ENCODE measurements around the gene CDHR4.
"Not testable (repeated sequence)": the region's sequence is repeated elsewhere in the genome, so short reads cannot be mapped to it uniquely, and the experiment has no call there.

Gene CDHR4

GRCh38 chr3:49754536-49754935, 45.1 kb downstream of the CDHR4 start:
- Histone ChIP-seq H3K36me3 (ENCODE audit: control insufficient read depth, insufficient read depth, low read length) (no peaks in the 10 kb centered on the region; the same call in 1 of the 2 replicates), H3K27me3 (replicated peaks; ENCODE audit: control insufficient read depth, insufficient read depth, low read length) (no peaks in the 10 kb centered on the region), H3K4me3 (replicated peaks; ENCODE audit: low read depth, low read length) (no peak overlapping the region)
- TF ChIP-seq, protein P1, sequence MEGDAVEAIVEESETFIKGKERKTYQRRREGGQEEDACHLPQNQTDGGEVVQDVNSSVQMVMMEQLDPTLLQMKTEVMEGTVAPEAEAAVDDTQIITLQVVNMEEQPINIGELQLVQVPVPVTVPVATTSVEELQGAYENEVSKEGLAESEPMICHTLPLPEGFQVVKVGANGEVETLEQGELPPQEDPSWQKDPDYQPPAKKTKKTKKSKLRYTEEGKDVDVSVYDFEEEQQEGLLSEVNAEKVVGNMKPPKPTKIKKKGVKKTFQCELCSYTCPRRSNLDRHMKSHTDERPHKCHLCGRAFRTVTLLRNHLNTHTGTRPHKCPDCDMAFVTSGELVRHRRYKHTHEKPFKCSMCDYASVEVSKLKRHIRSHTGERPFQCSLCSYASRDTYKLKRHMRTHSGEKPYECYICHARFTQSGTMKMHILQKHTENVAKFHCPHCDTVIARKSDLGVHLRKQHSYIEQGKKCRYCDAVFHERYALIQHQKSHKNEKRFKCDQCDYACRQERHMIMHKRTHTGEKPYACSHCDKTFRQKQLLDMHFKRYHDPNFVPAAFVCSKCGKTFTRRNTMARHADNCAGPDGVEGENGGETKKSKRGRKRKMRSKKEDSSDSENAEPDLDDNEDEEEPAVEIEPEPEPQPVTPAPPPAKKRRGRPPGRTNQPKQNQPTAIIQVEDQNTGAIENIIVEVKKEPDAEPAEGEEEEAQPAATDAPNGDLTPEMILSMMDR (IDR thresholded peaks at IDR 0.05; ENCODE audit: insufficient read depth, low read length, poor library complexity, severe bottlenecking) = no peak
- DNase-seq (ENCODE audit: extremely low read depth, insufficient read length) = no peak

GRCh38 chr3:49751501-49751900, 48.2 kb downstream of the CDHR4 start:
- DNase-seq (ENCODE audit: extremely low read depth, insufficient read length) = no peak
- TF ChIP-seq, protein P1 (IDR thresholded peaks at IDR 0.05; ENCODE audit: insufficient read depth, low read length, poor library complexity, severe bottlenecking) = no peak
- Histone ChIP-seq H3K27me3 (replicated peaks; ENCODE audit: control insufficient read depth, insufficient read depth, low read length) (no peaks in the 10 kb centered on the region), H3K36me3 (ENCODE audit: control insufficient read depth, insufficient read depth, low read length) (peaks cover 6% of the 10 kb centered on the region), H3K4me3 (replicated peaks; ENCODE audit: low read depth, low read length) (no peak overlapping the region)

DNA sequence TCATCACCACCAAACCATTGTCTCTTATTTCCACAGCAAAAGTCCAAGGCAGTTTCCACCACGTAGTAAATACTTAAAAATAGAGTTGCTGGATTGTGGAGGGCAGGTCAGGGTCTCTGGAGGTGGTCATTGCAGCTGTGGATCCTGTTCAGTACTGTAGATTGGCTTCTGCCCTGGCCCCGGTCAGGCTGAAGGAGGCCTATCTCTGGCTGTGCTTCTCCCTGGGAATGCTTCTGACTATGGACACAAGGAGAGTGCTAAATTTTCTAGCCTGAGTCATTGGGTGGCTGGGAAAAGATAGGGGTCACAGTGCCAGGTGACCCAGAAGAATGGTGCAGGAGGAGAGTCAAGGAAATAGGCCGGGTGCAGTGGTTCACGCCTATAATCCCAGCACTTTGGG, 49.6 kb downstream of the CDHR4 start:
- TF ChIP-seq, protein P1 (IDR thresholded peaks at IDR 0.05; ENCODE audit: insufficient read depth, low read length, poor library complexity, severe bottlenecking) = no peak
- peaks cover 6% of the 10 kb centered on the region for H3K36me3 ChIP-seq (ENCODE audit: control insufficient read depth, insufficient read depth, low read length)
- H3K27me3 ChIP-seq (replicated peaks; ENCODE audit: control insufficient read depth, insufficient read depth, low read length) = no peaks in the 10 kb centered on the region
- no peak overlapping the region for H3K4me3 ChIP-seq (replicated peaks; ENCODE audit: low read depth, low read length)
- no peak for DNase-seq (ENCODE audit: extremely low read depth, insufficient read length)

DNA sequence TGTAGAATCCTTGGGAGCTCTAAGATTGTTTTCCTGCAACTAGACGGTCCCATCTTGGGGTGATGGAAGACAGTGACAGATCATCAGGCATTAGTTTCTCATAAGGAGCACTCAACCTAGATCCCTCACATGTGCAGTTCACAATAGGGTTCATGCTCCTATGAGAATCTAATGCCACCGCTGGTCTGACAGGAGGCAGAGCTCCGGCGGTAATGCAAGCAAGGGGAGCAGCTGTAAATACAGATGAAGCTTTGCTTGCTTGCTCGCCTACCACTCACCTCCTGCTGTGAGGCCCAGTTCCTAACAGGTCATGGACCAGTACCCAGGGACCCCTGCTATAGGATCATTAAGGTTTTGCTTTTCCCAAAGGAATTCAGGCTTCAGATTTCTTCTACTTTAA, 50.8 kb downstream of the CDHR4 start:
- not testable (repeated sequence) for H3K27me3 ChIP-seq (replicated peaks; ENCODE audit: control insufficient read depth, insufficient read depth, low read length); DNase-seq (ENCODE audit: extremely low read depth, insufficient read length); H3K4me3 ChIP-seq (replicated peaks; ENCODE audit: low read depth, low read length); H3K36me3 ChIP-seq (ENCODE audit: control insufficient read depth, insufficient read depth, low read length)

- DNase-seq (ENCODE audit: extremely low read depth, insufficient read length) = no peak
- TF ChIP-seq, protein P1 (IDR thresholded peaks at IDR 0.05; ENCODE audit: insufficient read depth, low read length, poor library complexity, severe bottlenecking) = no peak
- peaks cover 7% of the 10 kb centered on the region for H3K36me3 ChIP-seq (ENCODE audit: control insufficient read depth, insufficient read depth, low read length)
- no peak overlapping the region for H3K4me3 ChIP-seq (replicated peaks; ENCODE audit: low read depth, low read length)
- H3K27me3 ChIP-seq (replicated peaks; ENCODE audit: control insufficient read depth, insufficient read depth, low read length) = no peaks in the 10 kb centered on the region
Observed at GRCh38 chr3:49747792-49748480, 51.7 kb downstream of the CDHR4 start.

GRCh38 chr3:49745986-49746385, 53.7 kb downstream of the CDHR4 start:
- Histone ChIP-seq H3K36me3 (ENCODE audit: control insufficient read depth, insufficient read depth, low read length) (peaks cover 7% of the 10 kb centered on the region), H3K4me3 (replicated peaks; ENCODE audit: low read depth, low read length) (no peak overlapping the region), H3K27me3 (replicated peaks; ENCODE audit: control insufficient read depth, insufficient read depth, low read length) (no peaks in the 10 kb centered on the region)
- no peak for DNase-seq (ENCODE audit: extremely low read depth, insufficient read length)
- TF ChIP-seq, protein P1 (IDR thresholded peaks at IDR 0.05; ENCODE audit: insufficient read depth, low read length, poor library complexity, severe bottlenecking) = no peak
